Tibial nerve (tissue), 4 donors: ENCODE data around the gene HRC. TPM values are rescaled to one million over a fixed set of nuclear protein-coding genes. Genes with fewer than 3 reads are reported as not detected.

Experiments used
- DNase-seq, 2 donors: peaks; one replicate each; pipeline ENCODE4 v3.0.0-alpha.2; 2019; ENCODE audit warnings: low spot score in 2 of 2
- H3K27ac ChIP-seq, 4 donors: fragments of 200-600 bp; sonication (generic) in 3 of 4; one replicate each; pipeline ENCODE4 v1.5.1; 2017 to 2019; ENCODE audit warnings: mild to moderate bottlenecking in 1 of 4
- H3K27me3 ChIP-seq, 2 donors: fragments of 200-600 bp; sonication (generic) in 1 of 2; one replicate each; pipeline versions ENCODE4 v1.5.1 to v1.6.0; 2017 to 2019
- H3K36me3 ChIP-seq, 3 donors: fragments of 200-600 bp; sonication (generic); one replicate each; pipeline ENCODE4 v1.5.1; 2018 to 2019
- H3K4me1 ChIP-seq, 4 donors: fragments of 200-600 bp; sonication (generic) in 3 of 4; one replicate each; pipeline ENCODE4 v1.5.1; 2017 to 2019
- H3K4me3 ChIP-seq, 4 donors: fragments of 200-600 bp; sonication (generic) in 3 of 4; one replicate each; pipeline ENCODE4 v1.5.1; 2017 to 2019; ENCODE audit warnings: mild to moderate bottlenecking in 1 of 4, moderate library complexity in 1 of 4
- H3K9me3 ChIP-seq, 4 donors: fragments of 200-600 bp; sonication (generic) in 3 of 4; one replicate each; pipeline ENCODE4 v1.5.1; 2017 to 2019
- CTCF ChIP-seq, 5 experiments: fragments of 200-600 bp in 3 of 5; fragments of 450-650 bp in 2 of 5; sonication (generic) in 3 of 5; IDR thresholded peaks; one replicate each; pipeline ENCODE4 v1.5.1; 2016 to 2019; ENCODE audit warnings: antibody characterized with exemption in 5 of 5, mild to moderate bottlenecking in 3 of 5, moderate library complexity in 2 of 5
- EP300 ChIP-seq, 2 donors: sonication (generic); formaldehyde crosslinking; IDR thresholded peaks; one replicate each; pipeline ENCODE4 v1.6.1; 2017; ENCODE audit warnings: antibody characterized with exemption in 2 of 2, mild to moderate bottlenecking in 1 of 2
- POLR2A ChIP-seq, 2 donors: fragments of 450-650 bp; IDR thresholded peaks; one replicate each; pipeline ENCODE4 v1.6.1; 2017; ENCODE audit warnings: antibody characterized with exemption in 2 of 2, mild to moderate bottlenecking in 2 of 2, moderate library complexity in 2 of 2
- WGBS, 2 donors: methylation state at CpG; one replicate each; pipeline ENCODE4 v1.1.5; 2018; 5-methylcytosine and 5-hydroxymethylcytosine counted together
- total RNA-seq, 4 donors: library from RNA; depleted of rRNA; stranded (reverse); fragments of >200 nt; gene quantifications; one replicate each; pipeline ENCODE4 v1.1.0, GENCODE V29; 2016

The HRC gene
- total RNA-seq, 4 donors from 2014 or later: 0.60 to 4.3 (median 2.6) TPM

GRCh38 chr19:49160450-49161189, 5.4 kb upstream of the HRC start:
- Histone ChIP-seq H3K4me1 (peaks cover 0 to 25% (median 10%) of the 10 kb centered on the region in 4 donors), H3K27me3 (peaks cover 0 to 38% of the 10 kb centered on the region in 2 donors), H3K9me3 (no peaks in the 10 kb centered on the region), H3K4me3 (no peak overlapping the region), H3K36me3 (no peaks in the 10 kb centered on the region), H3K27ac (no peak overlapping the region)
- 84 to 85% methylated on average over 13 of the region's 13 CpGs for WGBS, 2 donors
- TF ChIP-seq CTCF (IDR thresholded peaks at IDR 0.05) (no peak), POLR2A (IDR thresholded peaks at IDR 0.05) (no peak), EP300 (IDR thresholded peaks at IDR 0.05) (no peak)
- no peak for DNase-seq

DNA sequence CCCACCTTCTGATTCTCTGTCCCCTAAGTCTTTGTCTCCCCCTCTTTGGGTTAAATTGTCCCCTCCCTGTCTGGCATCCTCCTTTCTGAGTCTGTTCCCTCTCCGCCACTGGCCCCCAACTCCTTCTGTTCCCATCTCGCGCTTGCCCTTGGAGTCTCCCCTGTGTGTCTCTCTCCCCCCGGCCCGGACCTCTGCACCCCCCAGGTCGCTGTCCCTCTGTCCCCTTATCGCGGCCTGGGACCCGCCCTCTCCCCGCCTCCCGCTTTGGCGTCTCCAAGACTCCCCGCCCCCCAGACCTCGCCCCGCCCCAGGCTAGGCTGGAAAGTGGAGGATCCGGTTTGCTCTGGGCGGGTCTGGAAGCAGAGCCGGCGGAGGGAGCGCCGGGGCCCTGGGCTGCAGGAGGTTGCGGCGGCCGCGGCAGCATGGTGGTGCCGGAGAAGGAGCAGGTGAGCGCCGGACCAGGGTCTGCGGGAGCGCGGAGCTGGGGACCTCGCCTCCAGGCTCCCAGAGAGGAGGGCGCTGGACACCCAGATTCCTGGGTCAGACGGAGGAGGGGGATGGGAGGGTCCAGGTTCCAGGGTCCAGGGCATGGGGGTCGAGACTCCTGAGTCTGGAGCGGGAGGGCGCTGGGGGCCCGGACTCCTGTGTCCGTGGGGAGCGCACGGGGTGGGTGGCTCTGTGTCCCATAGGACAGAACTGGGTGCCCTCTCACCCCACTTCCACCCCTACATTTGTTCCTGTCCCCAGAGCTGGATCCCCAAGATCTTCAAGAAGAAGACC, 2.4 kb upstream of the HRC start, which contains the start of gene TRPM4:
TSS of gene TRPM4 (plus strand) at position 348 of the 780 bp plus-strand sequence. CDS start at position 423, 75 bp downstream.
- no peaks in the 10 kb centered on the region for H3K36me3 ChIP-seq
- H3K27me3 ChIP-seq: peaks cover 0 to 28% of the 10 kb centered on the region in 2 donors
- peak in 1 of 2 donors; percentile 82 for TF ChIP-seq EP300 (IDR thresholded peaks at IDR 0.05)
- peak; percentile 18 to 60 for TF ChIP-seq POLR2A (IDR thresholded peaks at IDR 0.05)
- no peak for TF ChIP-seq CTCF (IDR thresholded peaks at IDR 0.05)
- no peaks in the 10 kb centered on the region for H3K9me3 ChIP-seq
- WGBS, 2 donors: 1% methylated on average over 33 to 37 of the region's 41 CpGs
- H3K4me1 ChIP-seq: peaks cover 0 to 17% (median 10%) of the 10 kb centered on the region in 4 donors
- peak within 1 kb of the TSS; percentile 61 to 87 (median 74) for H3K27ac ChIP-seq
- H3K4me3 ChIP-seq: peak within 1 kb of the TSS; percentile 49 to 84 (median 59)
- DNase-seq: peak; percentile 79 to 85

GRCh38 chr19:49155820-49156346, 687 bp upstream of the HRC start:
- DNase-seq: no peak
- TF ChIP-seq EP300 (IDR thresholded peaks at IDR 0.05): no peak
- TF ChIP-seq POLR2A (IDR thresholded peaks at IDR 0.05): no peak
- TF ChIP-seq CTCF (IDR thresholded peaks at IDR 0.05): no peak
- Histone ChIP-seq H3K4me1 (peaks cover 0 to 29% (median 15%) of the 10 kb centered on the region in 4 donors), H3K27ac (peak overlapping the region in 1 of 4 donors; percentile 26), H3K36me3 (no peaks in the 10 kb centered on the region), H3K27me3 (peaks cover 0 to 30% of the 10 kb centered on the region in 2 donors), H3K4me3 (no peak overlapping the region), H3K9me3 (no peaks in the 10 kb centered on the region)
- WGBS, 2 donors: 39 to 41% methylated on average over 4 of the region's 4 CpGs

DNA sequence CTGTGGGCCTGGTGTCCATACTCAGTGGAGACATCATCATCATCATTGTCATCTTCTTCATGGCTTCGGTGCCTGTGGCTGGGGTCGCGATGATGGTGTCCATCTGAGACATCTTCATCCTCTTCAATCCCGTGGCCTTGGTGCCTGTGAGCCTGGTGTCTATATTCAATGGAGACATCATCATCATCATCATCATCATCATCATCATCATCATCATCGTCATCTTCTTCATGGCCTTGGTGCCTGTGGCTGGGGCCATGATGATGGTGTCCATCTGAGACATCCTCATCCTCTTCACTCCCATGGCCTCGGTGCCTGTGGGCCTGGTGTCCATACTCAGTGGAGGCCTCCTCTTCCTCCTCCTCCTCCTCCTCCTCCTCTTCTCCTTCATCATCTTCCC, 917 bp downstream of the HRC start:
- peaks cover 0 to 31% of the 10 kb centered on the region in 2 donors for H3K27me3 ChIP-seq
- H3K9me3 ChIP-seq: no peaks in the 10 kb centered on the region
- no peak for DNase-seq
- TF ChIP-seq CTCF (IDR thresholded peaks at IDR 0.05) (no peak), EP300 (IDR thresholded peaks at IDR 0.05) (no peak), POLR2A (IDR thresholded peaks at IDR 0.05) (no peak)
- 91 to 93% methylated on average over 6 of the region's 6 CpGs for WGBS, 2 donors
- H3K4me1 ChIP-seq: peaks cover 0 to 45% (median 22%) of the 10 kb centered on the region in 4 donors
- no peak overlapping the region for H3K27ac ChIP-seq
- H3K36me3 ChIP-seq: no peaks in the 10 kb centered on the region
- no peak overlapping the region for H3K4me3 ChIP-seq
